GM21360 (cell line): ENCODE data around the gene NOTCH2.

Experiments used
- ATAC-seq: cut with Tn5 transposase; IDR thresholded peaks from one replicate; pipeline ENCODE4 v1.9.1; 2021; ENCODE audit warnings: mild to moderate bottlenecking, moderate library complexity; ENCODE audit not compliant: unreplicated experiment

The NOTCH2 gene

DNA sequence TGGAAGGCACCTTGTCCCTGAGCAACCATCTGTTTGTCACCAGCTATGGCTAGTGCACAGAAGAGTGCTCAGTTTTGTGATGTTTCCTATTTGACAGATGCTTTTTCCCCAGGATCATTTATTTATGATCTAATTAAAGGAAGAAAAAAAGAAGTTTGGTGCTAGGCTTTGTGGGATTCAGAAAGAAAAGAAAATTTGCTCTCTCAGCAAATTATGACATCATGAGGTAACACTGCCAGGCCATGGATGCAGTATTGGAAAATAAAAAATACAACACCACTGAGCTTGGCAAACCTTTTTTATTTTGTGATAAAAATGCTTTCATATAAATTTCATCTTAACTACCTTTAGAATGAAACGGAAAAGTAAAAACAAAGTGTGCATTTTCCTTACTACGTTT, 157.7 kb downstream of the NOTCH2 start:
- ATAC-seq, result no peak

- ATAC-seq, result no peak
These were observed 158.8 kb downstream of the NOTCH2 start for GRCh38 chr1:119910618-119911017.

DNA sequence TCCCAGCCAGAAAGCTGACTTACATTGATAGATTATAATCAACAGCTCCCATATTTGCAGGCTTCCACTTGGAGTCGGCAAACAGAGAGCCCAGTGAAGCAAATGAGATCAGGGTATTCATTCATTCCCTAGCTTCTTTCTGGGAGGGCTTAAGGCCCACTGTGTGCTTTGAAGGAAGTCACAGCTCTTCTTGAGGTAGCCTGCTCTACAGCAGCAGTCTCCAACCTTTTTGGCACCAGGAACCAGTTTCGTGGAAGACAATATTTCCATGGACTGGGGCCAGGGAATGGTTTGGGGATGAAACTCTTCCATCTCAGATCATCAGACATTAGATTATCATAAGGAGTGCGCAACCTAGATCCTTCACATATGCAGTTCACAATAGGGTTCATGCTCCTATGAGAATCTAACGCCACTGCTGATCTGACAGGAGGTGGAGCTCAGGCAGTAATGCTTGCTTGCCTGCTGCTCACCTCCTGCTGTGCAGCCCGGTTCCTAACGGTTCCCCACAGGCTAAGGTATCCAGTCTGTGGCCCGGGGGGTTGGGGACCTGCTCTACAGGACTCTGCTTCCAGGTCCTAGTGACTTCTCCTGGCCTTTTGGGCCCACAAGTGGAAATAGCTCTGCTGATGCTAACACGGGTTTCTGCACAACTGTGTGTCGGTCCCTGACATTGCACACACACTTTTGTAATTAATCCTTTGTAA, 159.4 kb downstream of the NOTCH2 start:
- no peak for ATAC-seq

DNA sequence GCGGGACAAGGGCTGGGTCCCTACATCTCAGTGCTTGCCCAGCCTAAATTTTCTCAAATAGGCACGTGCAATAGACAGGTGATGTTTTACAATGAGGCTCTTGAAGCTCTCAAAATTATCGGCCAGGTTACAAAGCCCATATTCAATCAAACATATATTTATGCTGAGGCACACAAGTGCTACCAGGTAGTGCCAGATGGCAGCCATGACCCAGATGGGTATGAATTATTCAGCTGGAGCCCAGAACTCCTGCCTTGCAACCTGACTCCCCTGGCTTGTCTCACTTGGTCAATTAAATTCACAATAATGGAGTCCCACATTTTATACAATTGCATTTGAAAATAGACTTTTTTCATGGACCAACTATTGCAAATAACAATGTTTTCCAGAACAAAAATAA, 160.8 kb downstream of the NOTCH2 start:
- no peak for ATAC-seq

DNA sequence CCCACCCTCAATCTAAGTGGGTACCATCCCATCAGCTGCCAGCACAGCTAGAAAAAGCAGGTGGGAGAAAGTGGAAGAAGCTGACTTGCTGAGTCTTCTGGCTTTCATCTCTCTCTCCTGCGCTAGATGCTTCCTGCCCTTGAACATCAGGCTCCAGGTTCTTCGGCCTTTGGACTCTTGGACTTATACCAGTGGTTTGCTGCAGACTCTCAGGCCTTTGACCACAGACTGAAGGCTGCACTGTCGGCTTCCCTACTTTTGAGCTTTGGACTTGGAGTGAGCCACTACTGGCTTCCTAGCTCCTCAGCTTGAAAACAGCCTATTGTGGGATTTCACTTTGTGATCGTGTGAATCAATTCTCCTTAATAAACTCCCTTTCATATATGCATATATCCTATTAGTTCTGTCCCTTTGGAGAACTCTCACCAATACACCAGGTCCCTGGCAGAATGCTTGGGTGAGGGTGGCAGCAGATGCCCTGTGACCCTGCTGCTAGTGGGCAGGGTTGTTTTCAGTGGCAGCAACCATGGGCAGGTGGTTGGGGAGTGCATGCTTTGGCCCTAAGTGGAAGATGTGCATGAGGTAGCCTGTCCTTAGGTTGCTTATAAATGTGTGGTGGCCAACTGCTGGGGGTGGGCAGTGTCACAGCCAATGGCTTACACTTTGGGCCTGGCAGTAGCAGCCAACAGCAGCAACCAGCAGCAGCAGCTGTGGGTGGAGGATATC, 162.4 kb downstream of the NOTCH2 start:
- no peak for ATAC-seq

- ATAC-seq, result no peak
These were observed 166.0 kb downstream of the NOTCH2 start for GRCh38 chr1:119903443-119903835.

DNA sequence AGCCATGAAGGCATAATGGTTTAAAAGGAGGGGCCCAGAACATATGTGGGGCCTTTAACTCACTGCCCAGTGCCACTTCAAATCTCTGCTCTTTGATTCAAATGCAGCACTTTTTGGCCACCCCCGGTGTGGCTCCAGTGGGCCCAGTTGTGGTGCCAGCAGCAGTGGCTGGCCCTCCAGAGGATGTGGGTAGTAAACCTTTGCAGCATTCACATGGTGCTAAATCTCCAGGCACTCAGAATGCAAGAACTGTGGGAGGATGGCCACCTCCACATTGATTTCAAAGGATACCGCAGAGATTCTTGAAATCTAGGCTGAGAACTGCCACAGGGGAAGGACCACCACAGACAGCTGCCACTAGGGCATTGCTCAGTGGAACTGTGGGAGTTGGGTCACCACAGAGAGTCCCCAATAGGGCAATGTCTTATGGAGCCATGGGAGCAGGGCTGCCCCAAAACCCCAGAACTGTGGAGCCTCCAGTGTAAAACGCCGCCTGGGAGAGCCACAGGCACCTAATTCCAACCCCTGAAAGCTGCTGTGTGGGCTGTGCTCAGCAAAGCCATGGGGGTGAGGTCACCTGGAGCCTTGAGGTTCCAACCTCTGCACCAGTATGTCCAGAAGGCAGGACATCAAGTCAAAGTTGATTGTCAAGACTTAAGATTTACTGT, 166.6 kb downstream of the NOTCH2 start:
- ATAC-seq, result no peak

GRCh38 chr1:119898981-119899720, 170.3 kb downstream of the NOTCH2 start:
- no peak for ATAC-seq

DNA sequence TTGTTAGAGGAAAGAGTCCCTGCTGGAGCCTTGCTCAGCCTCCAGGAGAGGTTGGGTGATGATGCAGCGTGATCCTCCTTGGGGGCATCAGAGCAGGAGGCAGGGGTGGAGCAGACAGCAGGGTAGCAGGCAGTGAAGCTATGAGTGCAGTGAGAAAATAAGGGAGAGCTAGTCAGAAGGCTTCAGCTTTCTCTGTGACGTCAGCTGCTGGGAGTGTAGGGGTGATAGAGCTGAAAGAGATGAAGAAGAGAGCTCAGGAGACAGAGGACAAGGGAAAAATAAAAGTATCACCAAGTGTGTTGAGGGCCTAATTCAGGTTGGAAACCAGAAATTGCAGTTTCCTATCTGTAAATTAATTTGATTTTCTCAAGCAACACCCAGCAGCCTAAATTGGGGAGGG, 170.9 kb downstream of the NOTCH2 start:
- no peak for ATAC-seq

- ATAC-seq, result no peak
These were observed 173.2 kb downstream of the NOTCH2 start, which contains the start of gene ADAM30 for GRCh38 chr1:119896303-119896702. Gene ADAM30 (minus strand): TSS chr1:119896515. CDS start chr1:119896336, 179 bp downstream.

GRCh38 chr1:119895102-119895501, 174.4 kb downstream of the NOTCH2 start:
- ATAC-seq, result no peak

DNA sequence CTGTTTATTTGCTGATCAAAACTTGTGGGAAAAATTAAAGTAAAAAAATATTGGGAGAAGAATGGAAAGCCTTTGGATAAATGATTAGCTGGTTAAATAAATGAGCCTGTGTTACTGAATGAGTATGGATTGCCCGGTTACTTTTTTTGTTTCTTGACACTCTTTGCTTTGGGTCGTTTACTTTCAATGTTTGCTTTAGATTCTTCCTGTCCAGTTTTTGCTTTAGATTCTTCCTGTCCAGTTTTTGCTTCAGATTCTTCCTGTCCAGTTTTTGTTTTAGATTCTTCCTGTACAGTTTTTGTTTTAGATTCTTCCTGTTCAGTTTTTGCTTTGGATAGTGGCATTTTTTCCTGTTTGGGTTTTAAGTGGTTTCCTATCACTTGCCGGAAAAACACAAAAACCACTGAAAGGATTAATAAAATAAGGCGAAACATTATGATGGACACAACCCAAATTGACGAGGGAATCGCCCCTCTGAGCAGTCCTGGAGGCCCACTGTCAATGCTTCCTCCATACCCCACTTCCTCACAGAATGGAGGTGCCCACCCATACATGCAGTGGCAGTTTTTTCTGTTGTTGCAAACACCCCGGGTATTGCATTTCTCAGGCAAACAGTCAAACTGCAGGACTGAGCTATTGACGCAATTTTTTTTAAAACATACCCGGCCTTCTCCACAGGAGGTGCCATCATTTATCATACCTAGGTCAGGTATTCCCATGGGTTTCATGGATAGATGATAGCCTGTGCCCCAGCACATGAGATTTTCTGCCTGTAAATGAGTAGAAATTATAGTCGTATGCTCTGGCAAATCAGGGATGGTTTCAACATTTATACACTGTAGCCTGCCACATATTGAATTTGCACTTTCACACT, 175.4 kb downstream of the NOTCH2 start:
- ATAC-seq, result no peak

DNA sequence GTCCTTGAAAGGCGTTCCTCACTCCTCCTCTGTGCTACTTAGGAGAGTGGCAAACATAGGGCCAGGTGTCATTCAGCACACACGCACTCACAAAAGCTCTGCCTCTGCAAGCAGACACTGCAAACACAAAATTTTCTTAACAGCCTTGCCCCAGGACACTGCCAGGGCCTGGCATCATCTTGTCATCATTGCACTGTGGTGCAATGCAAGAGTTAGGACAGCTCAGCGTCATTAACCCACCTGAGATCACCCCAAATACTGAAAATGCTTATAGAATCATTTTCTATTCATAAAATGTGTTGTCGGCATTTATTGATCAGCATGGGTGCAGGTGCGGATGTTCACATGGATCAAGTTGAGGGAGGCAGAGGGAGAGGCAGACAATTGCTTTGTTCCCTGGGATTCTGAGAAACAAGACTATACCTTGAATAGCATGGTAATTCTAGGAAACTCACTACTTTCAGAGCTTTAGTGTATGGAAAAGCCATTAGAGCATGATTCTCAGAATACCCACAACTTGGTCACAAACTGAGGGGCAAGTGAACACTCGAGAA, 176.1 kb downstream of the NOTCH2 start:
- no peak for ATAC-seq

DNA sequence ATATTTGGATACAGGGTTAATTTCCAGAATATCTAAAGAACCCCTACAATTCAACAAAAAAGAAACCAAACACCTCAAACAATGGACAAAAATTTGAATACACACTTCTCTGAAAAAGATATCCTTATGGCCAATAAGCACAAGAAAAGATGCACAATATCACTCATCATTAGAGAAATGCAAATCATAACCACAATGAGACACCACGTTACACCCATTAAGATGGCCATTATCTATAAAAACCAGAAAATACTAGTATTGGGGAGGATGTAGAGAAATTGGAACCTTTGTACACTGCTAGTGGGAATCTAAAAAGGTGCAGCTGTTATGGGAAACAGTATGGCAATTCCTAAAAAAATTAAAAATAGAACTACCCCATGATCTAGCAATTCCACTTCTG, 178.1 kb downstream of the NOTCH2 start:
- ATAC-seq, result no peak

GRCh38 chr1:119888476-119888875, 181.0 kb downstream of the NOTCH2 start:
- ATAC-seq, result no peak

- ATAC-seq, result no peak
These were observed 182.0 kb downstream of the NOTCH2 start for GRCh38 chr1:119887427-119887826.

DNA sequence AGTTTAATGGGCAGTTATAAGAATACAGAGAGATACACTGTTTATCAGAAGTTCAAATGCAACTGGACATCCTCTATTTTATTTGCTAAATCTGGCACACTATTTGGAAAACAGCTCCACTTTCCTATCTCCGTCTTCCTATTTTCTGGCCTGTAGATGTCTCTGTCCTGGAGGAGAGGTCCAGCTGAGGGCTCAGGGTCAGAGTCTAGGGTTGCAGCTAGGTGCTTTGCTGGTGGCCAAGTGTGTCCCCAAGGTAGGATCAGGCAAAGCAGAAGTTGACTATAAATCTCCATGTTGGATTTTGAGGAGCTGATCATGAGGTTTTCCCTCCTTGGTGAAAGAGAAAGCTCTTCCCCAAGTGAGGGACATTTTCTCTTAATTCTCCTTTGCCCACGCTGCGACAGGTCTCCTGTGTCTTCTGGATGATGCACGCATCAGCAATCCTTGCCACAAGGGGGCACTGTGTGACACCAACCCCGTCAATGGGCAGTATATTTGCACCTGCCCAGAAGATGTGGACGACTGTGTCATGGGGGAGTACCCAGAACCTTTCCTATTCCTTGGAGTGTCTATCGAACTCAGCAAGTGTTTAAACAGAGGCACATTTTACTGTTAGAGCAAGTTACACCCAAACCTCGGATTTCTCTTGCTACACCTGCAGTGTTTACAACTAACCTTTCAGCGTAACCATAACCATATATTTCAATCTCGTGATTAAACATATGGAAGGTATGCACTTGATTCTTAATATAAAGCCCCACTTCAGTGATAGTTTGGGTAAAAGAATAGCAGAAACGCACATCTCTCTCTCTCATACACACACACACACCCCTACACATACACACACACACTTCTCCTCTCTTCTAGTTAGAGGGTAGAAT, 183.3 kb downstream of the NOTCH2 start:
- no peak for ATAC-seq

DNA sequence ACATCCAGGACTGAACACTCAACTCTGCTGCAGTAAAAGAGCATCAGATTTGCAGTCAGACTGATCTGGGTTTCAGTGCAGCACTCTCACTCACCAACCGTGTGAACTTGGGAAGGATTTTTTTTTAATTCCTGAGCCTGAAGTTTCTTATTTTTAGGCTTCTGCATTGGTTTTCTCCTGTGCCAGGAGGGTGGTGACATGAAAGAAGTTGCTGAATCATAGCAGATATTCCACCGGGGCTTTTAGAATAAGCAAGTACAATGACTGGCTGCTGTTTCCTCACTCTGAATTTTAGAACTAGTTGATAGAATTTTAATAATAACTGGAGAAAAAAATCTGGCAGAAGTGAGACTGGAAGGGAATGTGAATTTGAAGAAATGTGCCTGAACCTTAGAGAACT, 184.8 kb downstream of the NOTCH2 start:
- ATAC-seq, result no peak

GRCh38 chr1:119883826-119884225, 185.6 kb downstream of the NOTCH2 start:
- ATAC-seq, result no peak
